GM18498 (cell line): ENCODE results near the gene ERBB2.
"Not testable (repeated sequence)": the region's sequence is repeated elsewhere in the genome, so short reads cannot be mapped to it uniquely, and the experiment has no call there.

Experiments
- ATAC-seq: cut with Tn5 transposase; IDR thresholded peaks from one replicate; pipeline ENCODE4 v1.9.1; 2021; ENCODE audit warnings: mild to moderate bottlenecking, moderate library complexity; ENCODE audit not compliant: unreplicated experiment

The ERBB2 gene

DNA sequence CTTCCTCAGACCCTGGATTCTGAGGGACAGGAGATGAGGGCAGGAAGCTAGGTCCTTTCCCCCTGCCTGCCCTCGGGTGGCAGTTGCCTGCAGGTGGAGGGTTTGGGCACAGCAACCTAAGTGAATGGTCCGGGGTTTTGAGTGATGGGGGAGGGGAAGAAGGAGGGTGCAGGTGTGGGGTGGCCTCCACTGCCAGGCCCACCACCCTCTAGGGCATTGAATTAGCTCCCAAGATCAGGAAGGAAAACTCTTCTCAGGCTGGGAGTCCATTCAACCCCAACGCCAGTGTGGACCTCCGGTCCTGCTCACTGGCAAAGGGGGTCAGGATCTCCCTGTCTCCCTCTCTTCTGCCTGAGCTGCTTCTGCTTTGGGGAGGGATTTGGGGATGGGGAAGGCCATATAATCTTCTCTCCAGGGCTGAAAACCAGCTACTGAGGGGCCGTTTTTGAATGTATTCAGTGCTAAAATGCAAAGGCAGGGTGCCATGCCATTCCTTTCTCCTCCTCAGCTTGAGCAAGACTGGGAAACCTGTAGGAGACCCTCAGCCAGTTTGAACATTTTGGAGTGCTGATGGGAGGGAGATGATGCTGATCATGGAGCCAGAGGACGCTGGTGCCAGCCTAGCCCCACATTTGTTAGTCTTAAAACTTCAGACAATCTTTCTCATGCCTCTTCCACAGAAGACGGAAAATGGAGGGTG is 56.7 kb downstream of the ERBB2 start:
- ATAC-seq, result no peak

DNA sequence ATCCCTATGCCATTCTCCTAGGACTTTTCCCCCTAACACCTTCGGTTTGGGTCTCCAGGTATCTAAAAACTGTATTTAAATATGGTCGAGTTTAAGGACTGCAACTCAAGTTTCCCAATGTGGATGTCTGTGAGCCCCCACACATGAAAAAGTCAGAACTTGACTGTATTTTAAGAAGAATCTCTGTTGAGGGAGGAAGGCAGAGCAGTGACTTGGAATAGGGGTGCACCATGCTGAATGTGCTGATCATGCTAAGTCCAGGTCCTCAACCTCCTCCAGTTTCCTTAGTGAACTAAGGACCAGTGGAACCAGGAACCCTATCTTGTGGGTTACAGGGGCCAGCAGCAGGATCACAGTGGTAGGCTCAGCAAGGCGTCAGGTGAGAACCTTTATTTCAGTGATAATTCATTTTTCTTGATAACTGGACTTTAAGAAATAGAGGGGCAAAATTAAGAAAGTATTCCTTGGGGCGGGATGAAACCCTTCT is 57.4 kb downstream of the ERBB2 start:
- no peak for ATAC-seq

DNA sequence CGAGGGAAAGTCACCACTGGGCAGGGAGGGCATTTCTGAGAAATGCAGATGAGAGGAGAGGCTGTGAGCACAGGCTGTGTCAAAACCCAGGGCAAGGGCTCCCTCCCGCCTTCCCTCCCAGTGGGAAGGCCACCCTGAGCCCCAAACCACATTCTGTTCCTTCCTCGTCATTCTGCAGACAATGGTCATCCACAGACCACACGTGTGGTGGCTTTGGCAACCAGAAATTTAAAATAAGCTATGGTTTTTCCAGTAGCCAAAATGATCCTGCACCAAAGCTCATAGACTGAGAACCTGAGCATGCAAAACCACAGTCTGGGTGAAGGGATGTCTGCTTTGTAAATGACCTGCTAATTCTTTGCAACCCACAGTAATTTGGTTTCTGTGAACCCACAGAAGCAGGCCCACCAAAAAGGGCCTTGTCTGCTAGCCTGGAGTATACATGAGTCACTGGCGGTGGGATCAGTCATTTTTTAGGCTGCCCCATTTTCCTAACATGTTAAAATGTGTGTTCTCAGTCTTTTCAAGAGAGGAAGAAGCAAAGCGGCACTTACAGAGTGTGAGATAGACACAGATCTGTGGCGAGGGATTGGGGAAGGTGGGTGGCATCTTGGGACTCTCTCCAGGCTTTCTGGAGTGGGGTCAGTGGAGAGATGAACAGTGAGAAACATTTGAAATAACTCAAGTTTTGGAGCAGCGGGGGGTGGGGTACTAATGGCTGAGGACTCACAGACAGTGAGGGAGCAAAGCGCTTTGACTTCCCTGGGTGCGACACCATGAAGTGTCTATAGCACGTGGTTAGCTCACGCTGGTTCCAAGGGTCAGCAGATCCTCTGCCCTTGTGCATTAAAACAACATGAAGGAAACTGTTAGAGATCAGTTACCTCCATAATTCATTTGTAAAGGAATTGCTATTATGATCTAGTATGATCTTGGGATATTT is 58.3 kb downstream of the ERBB2 start:
- no peak for ATAC-seq

DNA sequence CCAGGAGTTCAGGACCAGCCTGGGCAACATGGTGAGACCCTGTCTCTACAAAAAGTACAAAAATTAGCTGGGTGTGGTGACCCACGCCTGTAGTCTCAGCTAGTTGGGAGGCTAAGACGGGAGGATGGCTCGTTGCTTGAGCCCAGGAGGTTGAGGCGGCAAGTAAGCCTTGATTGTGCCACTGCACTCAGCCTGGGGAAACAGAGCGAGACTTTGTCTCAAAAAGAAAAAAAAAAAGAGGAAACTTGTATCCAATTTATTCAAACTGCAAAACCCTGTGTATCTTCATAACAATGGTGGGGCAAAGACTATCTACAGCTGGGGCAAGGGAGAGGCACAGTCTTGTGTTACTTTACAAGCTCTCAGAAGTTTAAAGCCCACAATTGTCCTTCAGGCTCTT is 59.3 kb downstream of the ERBB2 start:
- no peak for ATAC-seq

DNA sequence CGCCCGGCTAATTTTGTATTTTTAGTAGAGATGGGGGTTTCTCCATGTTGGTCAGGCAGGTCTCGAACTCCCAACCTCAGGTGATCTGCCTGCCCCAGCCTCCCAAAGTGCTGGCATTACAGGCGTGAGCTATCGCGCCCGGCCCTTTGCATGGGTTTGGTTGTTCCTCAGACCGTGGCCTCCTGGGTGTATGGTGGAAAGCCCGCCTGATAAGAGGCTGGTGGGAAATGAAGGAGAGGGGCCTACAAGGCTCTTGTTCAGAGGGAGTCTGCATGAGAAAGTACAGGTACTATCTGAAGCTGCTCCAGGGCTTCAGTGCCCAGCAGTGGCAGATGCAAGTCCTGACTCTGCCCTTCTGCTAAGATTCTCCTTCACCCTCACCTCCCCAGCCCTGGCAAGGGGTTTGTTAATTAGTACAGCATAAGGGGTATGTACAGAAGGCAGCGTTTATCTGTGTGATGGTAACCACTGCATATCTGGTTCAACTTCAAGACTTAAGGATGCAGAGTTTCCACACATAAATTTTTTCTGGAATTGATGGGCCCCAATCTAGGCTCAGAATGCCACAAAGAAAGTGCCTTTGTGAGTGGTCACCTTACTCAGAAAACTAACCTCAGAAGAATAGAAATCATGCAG is 62.1 kb downstream of the ERBB2 start:
- no peak for ATAC-seq

DNA sequence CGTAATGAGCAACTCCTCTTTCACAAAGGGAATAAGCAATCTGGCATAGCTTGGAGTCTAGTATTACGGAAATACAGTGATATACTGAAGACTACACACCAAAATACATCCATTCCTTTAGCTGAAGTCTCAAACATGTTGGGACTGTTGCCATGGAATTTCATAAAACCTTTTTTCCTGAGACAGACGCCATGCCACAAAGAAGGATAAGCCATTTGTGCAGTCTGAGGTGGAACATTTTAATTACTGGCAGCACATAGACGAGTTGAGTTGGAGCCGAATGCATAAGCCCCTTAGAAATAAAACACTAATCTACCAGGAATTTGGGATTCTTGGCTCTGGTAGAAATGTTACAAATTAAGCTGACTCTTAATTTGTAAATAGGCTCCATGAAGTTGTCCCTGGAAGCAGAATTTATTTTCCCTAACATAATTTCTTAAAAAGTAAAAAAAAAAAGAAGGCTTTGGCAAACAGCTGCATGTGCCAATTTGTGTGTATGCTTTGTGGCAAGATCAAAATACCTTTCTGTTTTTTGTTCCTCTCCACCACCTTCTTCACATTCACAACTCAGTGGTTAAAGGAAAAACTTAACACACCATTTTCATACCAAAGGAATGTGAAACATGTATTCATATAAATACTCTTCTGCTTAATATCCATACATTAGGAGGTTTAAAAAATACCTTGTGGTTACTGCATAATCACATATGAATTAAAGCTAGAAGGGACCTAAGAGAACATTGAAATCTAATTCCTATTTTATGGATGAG is 63.4 kb downstream of the ERBB2 start:
- no peak for ATAC-seq

GRCh38 chr17:39764171-39764570 is 64.3 kb downstream of the ERBB2 start:
- not testable (repeated sequence) for ATAC-seq

DNA sequence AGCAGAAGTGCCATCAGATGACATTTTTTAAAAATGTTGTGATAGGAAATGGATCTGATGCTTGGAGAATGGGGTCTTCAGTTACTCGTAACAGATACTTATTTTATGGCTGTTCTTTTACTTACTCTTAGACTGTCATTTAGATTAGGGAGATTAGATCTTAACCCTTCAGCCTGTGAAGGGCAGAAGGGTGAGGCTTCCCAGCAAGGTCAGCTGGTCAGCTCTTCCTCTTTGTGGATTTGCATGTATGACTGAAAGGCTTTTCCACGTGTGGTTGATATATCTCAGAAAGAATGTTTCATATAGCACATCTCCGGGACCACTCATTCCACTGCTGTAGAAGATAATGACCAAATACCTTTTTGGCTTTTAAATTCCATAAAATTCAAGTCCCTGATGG is 65.3 kb downstream of the ERBB2 start:
- no peak for ATAC-seq

- no peak for ATAC-seq
These were observed 65.9 kb downstream of the ERBB2 start for GRCh38 chr17:39765766-39766165.

DNA sequence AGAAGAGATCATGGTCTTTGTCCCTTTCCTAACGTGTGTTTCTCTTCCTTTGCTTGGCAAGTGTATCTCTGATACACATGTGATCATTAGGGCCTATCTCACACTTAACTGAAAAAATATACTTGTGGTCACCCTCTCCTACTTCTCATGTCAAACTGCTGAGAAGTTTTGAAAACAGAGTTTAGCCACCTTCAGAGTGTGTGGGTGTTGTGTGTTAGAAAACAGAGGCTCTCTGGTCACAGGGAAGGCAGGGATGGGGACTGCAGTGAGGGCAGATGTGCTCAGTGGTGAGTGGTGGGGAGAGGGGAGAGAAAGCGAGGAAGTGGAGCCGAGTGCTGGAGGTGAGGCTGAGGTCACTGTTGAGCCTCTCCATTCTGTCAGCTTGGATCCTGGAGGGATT is 67.3 kb downstream of the ERBB2 start:
- no peak for ATAC-seq

DNA sequence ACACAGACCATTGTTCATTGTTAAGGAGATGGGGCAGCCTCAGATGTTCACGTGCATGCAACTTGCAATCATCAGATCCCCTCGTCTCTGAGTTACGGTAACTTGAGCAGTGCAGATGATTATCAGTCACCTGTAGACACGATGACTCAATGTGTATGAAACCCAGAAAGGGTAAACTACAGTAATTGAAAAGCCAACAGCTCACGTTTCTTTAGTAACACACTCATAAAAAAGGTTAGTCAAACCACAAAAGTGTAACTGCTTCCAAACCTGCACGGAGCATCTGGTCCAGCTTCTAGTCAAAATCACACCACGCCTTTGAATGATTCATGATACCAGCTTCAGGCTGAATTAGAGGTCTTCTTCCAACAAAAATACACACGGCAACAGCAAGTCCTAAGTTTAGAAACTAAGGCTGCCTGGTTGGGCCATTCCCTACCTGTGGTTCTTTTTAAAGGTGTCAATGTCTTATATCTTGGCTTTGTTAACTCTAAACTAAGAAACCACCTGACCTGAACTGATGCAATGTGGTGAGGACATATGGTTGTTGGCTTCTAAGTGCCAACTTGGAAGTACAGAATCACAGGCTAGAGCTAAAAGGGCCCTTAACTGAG is 70.2 kb downstream of the ERBB2 start:
- peak; percentile 56 for ATAC-seq

DNA sequence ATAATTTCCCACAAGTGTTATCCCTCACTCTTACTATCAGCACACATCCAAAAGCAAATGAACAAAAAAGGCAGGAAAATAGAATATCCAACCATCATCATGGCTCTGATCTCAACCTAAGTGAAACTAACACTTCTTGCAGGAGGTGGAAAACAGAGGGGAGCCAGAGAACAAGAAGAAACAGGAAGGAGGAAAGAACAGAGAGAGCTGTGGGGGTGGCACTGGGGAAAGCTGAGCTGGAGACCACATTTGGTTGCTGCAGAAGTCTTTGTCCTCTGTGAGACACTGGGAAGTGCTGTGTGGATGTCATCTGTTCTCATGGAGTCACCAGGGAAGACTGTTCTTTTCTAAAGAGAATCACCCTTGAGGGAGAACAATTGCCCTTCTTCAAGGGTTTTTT is 72.6 kb downstream of the ERBB2 start:
- ATAC-seq, result no peak

DNA sequence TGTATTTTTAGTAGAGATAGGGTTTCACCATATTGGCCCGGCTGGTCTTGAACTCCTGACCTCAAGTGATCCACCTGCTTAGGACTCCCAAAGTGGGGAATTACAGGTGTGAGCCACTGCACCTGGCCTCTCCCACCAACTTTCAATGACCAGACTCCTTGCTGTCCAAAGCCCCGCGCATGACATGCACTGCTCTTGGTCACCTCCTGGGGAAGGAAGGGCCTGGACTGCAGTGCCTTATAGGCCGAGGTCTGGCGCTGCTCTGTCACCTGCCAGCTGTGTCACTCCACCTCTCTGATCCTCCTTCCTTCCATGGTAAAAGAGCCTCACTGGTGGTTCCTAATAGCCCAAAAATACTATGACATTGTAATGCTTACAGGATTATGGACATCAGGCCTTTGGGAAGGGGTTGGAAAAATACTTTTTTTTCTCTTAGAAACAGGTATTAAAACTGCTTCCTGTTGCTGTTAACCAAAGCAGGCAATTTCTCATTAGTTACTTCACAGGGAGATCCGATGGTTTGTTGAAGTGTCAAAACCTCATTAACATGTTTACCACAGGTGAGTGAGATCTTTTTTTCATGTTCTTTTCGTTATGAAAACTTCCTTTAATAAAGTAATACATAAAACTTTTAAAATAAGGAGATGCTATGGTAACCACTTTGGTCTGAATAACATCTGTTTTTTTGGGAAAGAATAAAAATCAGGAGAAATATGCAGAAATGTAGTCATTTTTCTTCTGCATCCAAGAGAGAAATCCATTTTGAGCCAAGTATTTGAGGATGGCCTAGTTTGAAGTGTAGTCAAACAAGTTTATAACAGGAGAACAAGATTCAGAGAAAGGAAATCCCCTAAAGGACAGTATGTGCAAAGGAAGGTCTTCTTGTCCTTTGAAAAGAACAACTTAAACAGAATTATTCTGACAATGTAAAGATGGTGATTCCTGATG is 73.4 kb downstream of the ERBB2 start:
- no peak for ATAC-seq

DNA sequence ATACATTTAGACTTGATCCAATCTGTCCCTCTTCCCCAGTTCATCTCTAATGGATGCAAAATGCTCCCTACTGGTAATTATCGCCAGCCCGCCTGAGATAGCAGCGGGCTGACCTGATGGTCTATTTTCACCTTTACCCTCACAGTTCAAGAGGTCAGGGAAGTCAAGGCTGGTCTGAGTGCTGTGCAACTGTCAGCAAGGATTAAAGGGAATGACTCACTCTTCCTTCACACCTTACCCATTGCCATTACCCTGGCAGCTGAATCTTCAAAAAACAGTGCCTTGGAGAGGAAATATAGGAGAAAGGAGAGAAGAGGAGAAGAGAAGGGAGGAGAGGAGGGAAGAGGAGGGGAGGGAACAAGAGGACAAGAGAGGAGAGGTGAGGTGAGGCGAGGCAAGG is 74.2 kb downstream of the ERBB2 start:
- no peak for ATAC-seq

DNA sequence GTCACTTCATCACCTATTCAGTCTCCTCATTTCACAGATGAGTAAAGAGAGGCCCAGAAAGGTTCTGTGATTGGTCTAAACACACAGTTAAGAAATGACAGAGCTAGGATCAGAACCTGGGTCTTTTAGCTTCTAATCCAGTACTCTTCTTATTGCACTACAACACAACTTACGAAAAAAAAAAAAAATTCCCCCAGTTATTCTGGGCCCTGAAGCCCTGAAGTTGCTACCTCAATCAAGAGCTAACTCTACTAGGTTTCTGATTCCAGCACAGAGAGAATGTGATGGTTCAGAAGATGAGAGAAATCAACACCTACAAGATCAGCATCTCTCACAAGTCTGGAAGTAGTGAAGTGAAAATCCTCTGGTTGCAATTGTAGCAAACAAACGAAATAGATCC is 75.2 kb downstream of the ERBB2 start:
- ATAC-seq, result no peak

GRCh38 chr17:39776252-39776651 is 76.4 kb downstream of the ERBB2 start:
- ATAC-seq, result no peak

GRCh38 chr17:39777534-39778365 is 77.9 kb downstream of the ERBB2 start:
- ATAC-seq, result peak; percentile 58
